Keratinocyte (primary cell): ENCODE measurements around the gene STK33. TPM values are rescaled to one million over a fixed set of nuclear protein-coding genes. Genes with fewer than 3 reads are reported as not detected.

Experiments
- DNase-seq: peaks from one replicate; pipeline ENCODE4 v3.0.0-alpha.2; 2011; ENCODE audit warnings: low read depth, missing footprints, low spot score
- FAIRE-seq: peaks from 2 replicates; lab custom pipeline; 2011; peaks lifted over from hg19 to GRCh38; lab: Jason Lieb, UNC
- H2AFZ ChIP-seq: 2 replicates; pipeline ENCODE4 v1.6.0; 2012; ENCODE audit warnings: low read length, control low read depth, inconsistent platforms; ENCODE audit not compliant: control insufficient read depth
- H3K27ac ChIP-seq: 2 replicates; pipeline ENCODE4 v1.5.1; 2011; ENCODE audit warnings: low read length; ENCODE audit not compliant: control insufficient read depth, insufficient read depth
- H3K27me3 ChIP-seq: 3 replicates; pipeline ENCODE4 v1.6.0; 2011; ENCODE audit warnings: low read length; ENCODE audit not compliant: control insufficient read depth, insufficient read depth; ENCODE audit errors: extremely low read depth
- H3K36me3 ChIP-seq, 2 experiments: 2 replicates in 1 of 2; 3 replicates in 1 of 2; pipeline ENCODE4 v1.5.1; 2011; ENCODE audit warnings: low read length in 2 of 2, mild to moderate bottlenecking in 1 of 2; ENCODE audit not compliant: control insufficient read depth in 2 of 2, insufficient read depth in 2 of 2; ENCODE audit errors: extremely low read depth in 1 of 2
- H3K4me1 ChIP-seq: 3 replicates; pipeline ENCODE4 v1.5.1; 2011; ENCODE audit warnings: low read length; ENCODE audit not compliant: control insufficient read depth, insufficient read depth; ENCODE audit errors: extremely low read depth
- H3K4me2 ChIP-seq: 3 replicates; pipeline ENCODE4 v1.6.0; 2011; ENCODE audit warnings: low read depth, low read length; ENCODE audit not compliant: control insufficient read depth, insufficient read depth; ENCODE audit errors: extremely low read depth
- H3K4me3 ChIP-seq, 3 experiments: fragments of 200-600 bp in 1 of 3; sonication (generic) in 1 of 3; 2 replicates in 2 of 3; 3 replicates in 1 of 3; pipeline ENCODE4 v1.5.1; 2011 to 2016; ENCODE audit warnings: low read length in 3 of 3, mild to moderate bottlenecking in 3 of 3, control low read depth in 2 of 3, inconsistent platforms in 1 of 3, low read depth in 1 of 3, mixed read lengths in 1 of 3, mixed run types in 1 of 3, moderate library complexity in 1 of 3; ENCODE audit not compliant: control insufficient read depth in 2 of 3, insufficient read depth in 2 of 3; ENCODE audit errors: extremely low read depth in 1 of 3
- H3K79me2 ChIP-seq: 2 replicates; pipeline ENCODE4 v1.6.0; 2012; ENCODE audit warnings: low read length; ENCODE audit not compliant: control insufficient read depth, insufficient read depth
- H3K9ac ChIP-seq: 3 replicates; pipeline ENCODE4 v1.6.0; 2011; ENCODE audit warnings: low read length; ENCODE audit not compliant: control insufficient read depth, insufficient read depth; ENCODE audit errors: extremely low read depth
- H3K9me1 ChIP-seq: 3 replicates; pipeline ENCODE4 v1.6.0; 2011; ENCODE audit warnings: low read length; ENCODE audit not compliant: control insufficient read depth, insufficient read depth; ENCODE audit errors: extremely low read depth
- H3K9me3 ChIP-seq: 2 replicates; pipeline ENCODE4 v1.5.1; 2012; ENCODE audit warnings: low read depth, low read length; ENCODE audit not compliant: control insufficient read depth
- H4K20me1 ChIP-seq: 3 replicates; pipeline ENCODE4 v1.6.0; 2011; ENCODE audit warnings: low read length; ENCODE audit not compliant: control insufficient read depth, insufficient read depth; ENCODE audit errors: extremely low read depth
- EZH2 ChIP-seq: IDR thresholded peaks from one replicate; pipeline ENCODE4 v1.6.1; 2012; ENCODE audit warnings: inconsistent platforms, mild to moderate bottlenecking, low read length, moderate library complexity
- dilution Hi-C: fragments of 300-500 bp; cut with MboI; formaldehyde crosslinking; loops from one replicate; pipeline ENCODE4 v1.7.0; 2020; ENCODE audit warnings: low sequenced_read_pairs; ENCODE audit not compliant: extremely low pct_ligation_motif_present
- polyA plus RNA-seq, 5 experiments: library from polyadenylated mRNA; depleted of rRNA in 3 of 5; stranded (reverse) in 3 of 5; stranded (forward) in 1 of 5; unstranded in 1 of 5; fragments of >200 nt; gene quantifications; 1 replicate in 1 of 5; 2 replicates in 3 of 5; 3 replicates in 1 of 5; pipeline versions ENCODE4 v1.2.1 to v1.2.3, GENCODE V29; 2011 to 2012; ENCODE audit warnings: missing spikeins in 2 of 5, low read depth in 1 of 5, low replicate concordance in 1 of 5
- TF ChIP-seq, protein P1 (sequence below), 3 experiments: IDR thresholded peaks in 1 of 3; conservative IDR thresholded peaks in 1 of 3; optimal IDR thresholded peaks in 1 of 3; 2 replicates in 2 of 3; 3 replicates in 1 of 3; pipeline versions ENCODE3 to v1.5.1; 2011; ENCODE audit warnings: low read length in 3 of 3, mild to moderate bottlenecking in 3 of 3, moderate library complexity in 2 of 3, control low read depth in 1 of 3, inconsistent platforms in 1 of 3; ENCODE audit not compliant: insufficient read depth in 2 of 3; ENCODE audit errors: extremely low read depth in 1 of 3

STK33 gene
- polyA plus RNA-seq, 1 donor (not counting 4 experiments of a cell fraction or from before 2014, with no cell fraction given) = 0.05 TPM

DNA sequence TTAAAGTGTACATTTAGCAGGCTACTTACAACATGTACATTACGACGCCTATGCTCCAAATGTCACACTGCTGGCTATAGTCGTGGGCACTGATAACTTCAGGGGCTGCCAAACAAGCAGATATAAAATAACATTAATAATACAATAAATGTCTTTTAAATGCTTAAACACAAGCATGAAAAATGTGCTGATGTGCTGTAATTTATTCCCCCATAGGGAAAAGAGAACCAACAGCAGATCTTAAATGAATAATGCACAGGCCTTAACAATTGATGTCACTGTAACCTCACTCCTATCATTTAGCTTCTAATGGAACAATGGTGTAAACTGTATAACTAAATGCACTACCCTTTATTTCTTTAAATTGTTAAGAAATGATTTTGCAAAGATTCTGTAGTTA, 153.4 kb downstream of the STK33 start:
- Histone ChIP-seq H2AFZ (no peak overlapping the region), H3K9me1 (no peaks in the 10 kb centered on the region), H3K4me1 (no peaks in the 10 kb centered on the region), H3K79me2 (no peaks in the 10 kb centered on the region), H3K36me3 (no peaks in the 10 kb centered on the region), H3K27ac (no peak overlapping the region), H3K27me3 (no peaks in the 10 kb centered on the region), H3K4me2 (no peak overlapping the region), H4K20me1 (no peaks in the 10 kb centered on the region), H3K9me3 (no peaks in the 10 kb centered on the region), H3K9ac (no peak overlapping the region), H3K4me3 (no peak overlapping the region)
- no peak for FAIRE-seq
- no peak for TF ChIP-seq EZH2
- TF ChIP-seq, protein P1, sequence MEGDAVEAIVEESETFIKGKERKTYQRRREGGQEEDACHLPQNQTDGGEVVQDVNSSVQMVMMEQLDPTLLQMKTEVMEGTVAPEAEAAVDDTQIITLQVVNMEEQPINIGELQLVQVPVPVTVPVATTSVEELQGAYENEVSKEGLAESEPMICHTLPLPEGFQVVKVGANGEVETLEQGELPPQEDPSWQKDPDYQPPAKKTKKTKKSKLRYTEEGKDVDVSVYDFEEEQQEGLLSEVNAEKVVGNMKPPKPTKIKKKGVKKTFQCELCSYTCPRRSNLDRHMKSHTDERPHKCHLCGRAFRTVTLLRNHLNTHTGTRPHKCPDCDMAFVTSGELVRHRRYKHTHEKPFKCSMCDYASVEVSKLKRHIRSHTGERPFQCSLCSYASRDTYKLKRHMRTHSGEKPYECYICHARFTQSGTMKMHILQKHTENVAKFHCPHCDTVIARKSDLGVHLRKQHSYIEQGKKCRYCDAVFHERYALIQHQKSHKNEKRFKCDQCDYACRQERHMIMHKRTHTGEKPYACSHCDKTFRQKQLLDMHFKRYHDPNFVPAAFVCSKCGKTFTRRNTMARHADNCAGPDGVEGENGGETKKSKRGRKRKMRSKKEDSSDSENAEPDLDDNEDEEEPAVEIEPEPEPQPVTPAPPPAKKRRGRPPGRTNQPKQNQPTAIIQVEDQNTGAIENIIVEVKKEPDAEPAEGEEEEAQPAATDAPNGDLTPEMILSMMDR (optimal IDR thresholded peaks at IDR 0.05 in 1 of 3, IDR thresholded peaks at IDR 0.05 in 1 of 3, conservative IDR thresholded peaks at IDR 0.05 in 1 of 3; ENCODE audit: extremely low read depth in 1 of 3, insufficient read depth in 2 of 3, low read length in 3 of 3) = no peak
- no peak for DNase-seq
- dilution Hi-C loops = no loop called here

- no peak overlapping the region for H3K4me3 ChIP-seq
- dilution Hi-C loops = no loop called here
- no peaks in the 10 kb centered on the region for H3K9me3 ChIP-seq
- H2AFZ ChIP-seq = no peak overlapping the region
- H3K79me2 ChIP-seq = no peaks in the 10 kb centered on the region
- H3K36me3 ChIP-seq = no peaks in the 10 kb centered on the region
- H3K9ac ChIP-seq = no peak overlapping the region
- DNase-seq (no peak), FAIRE-seq (no peak)
- H3K4me2 ChIP-seq = no peak overlapping the region
- H4K20me1 ChIP-seq = no peaks in the 10 kb centered on the region
- peaks cover 5% of the 10 kb centered on the region for H3K27me3 ChIP-seq
- no peaks in the 10 kb centered on the region for H3K4me1 ChIP-seq
- H3K9me1 ChIP-seq = no peaks in the 10 kb centered on the region
- H3K27ac ChIP-seq = no peak overlapping the region
- no peak for TF ChIP-seq EZH2
- TF ChIP-seq, protein P1 (optimal IDR thresholded peaks at IDR 0.05 in 1 of 3, IDR thresholded peaks at IDR 0.05 in 1 of 3, conservative IDR thresholded peaks at IDR 0.05 in 1 of 3; ENCODE audit: extremely low read depth in 1 of 3, insufficient read depth in 2 of 3, low read length in 3 of 3) = no peak
Measured at GRCh38 chr11:8429483-8429882, 164.5 kb downstream of the STK33 start.
